Activated naive CD8-positive, alpha-beta T cell treated with anti-CD3 and anti-CD28 coated beads for 36 hours (primary cell): ENCODE results near the gene KRTAP12-2. TPM values are rescaled to one million over a fixed set of nuclear protein-coding genes. Genes with fewer than 3 reads are reported as not detected.
A peak's percentile ranks its signal among the peaks of the same experiment; 100 is the strongest.
"Not testable (repeated sequence)": the region's sequence is repeated elsewhere in the genome, so short reads cannot be mapped to it uniquely, and the experiment has no call there.

Experiments
- DNase-seq: peaks from one replicate; pipeline ENCODE4 v3.0.0; 2021
- H3K27ac Mint-ChIP-seq: one replicate; pipeline ENCODE4 v1.8.0; 2022; ENCODE audit warnings: mild to moderate bottlenecking, moderate library complexity, mixed read lengths
- H3K27me3 Mint-ChIP-seq: one replicate; pipeline ENCODE4 v1.8.0; 2022; ENCODE audit warnings: mild to moderate bottlenecking, mixed read lengths
- H3K36me3 Mint-ChIP-seq: one replicate; pipeline ENCODE4 v1.8.0; 2021; ENCODE audit warnings: mild to moderate bottlenecking, mixed read lengths
- H3K4me1 Mint-ChIP-seq: one replicate; pipeline ENCODE4 v1.8.0; 2021; ENCODE audit warnings: mixed read lengths
- H3K4me3 Mint-ChIP-seq: one replicate; pipeline ENCODE4 v1.8.0; 2022; ENCODE audit warnings: mild to moderate bottlenecking, moderate library complexity, mixed read lengths
- H3K9me3 Mint-ChIP-seq: one replicate; pipeline ENCODE4 v1.8.0; 2022; ENCODE audit warnings: mixed read lengths
- total RNA-seq, 2 experiments: library from RNA; stranded (reverse); gene quantifications; one replicate each; pipeline ENCODE4 v1.2.3, GENCODE V29; 2021

KRTAP12-2 gene
- total RNA-seq, 2 experiments from 2014 or later, result not detected

DNA sequence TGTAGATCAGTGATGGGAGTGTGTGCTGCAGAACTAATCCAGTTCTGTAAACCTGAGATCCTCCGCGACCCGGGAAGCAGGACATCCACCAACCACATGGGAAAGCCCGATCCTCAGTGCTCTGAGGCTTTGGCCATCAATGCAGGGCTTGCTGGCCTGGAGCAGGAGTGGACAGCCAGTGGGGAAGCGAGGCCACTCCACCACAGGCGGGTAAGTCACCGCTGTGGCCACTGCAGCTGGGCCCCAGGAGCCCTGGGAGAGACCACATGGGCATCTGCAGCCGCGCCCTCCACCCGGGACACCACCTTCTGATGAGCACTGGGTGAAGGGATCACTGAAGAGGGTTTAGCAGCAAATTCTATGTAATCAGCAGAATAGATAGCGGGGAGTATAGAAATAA lies 14.4 kb upstream of the KRTAP12-2 start:
- Mint-ChIP-seq H3K4me1 (peaks cover 3% of the 10 kb centered on the region), H3K27ac (no peak overlapping the region), H3K36me3 (no peaks in the 10 kb centered on the region), H3K27me3 (no peaks in the 10 kb centered on the region), H3K4me3 (no peak overlapping the region), H3K9me3 (peaks cover 1% of the 10 kb centered on the region)
- DNase-seq, result no peak

GRCh38 chr21:44677881-44678280 lies 11.2 kb upstream of the KRTAP12-2 start:
- Mint-ChIP-seq H3K4me1 (no peaks in the 10 kb centered on the region), H3K36me3 (no peaks in the 10 kb centered on the region), H3K27me3 (no peaks in the 10 kb centered on the region), H3K4me3 (no peak overlapping the region), H3K27ac (no peak overlapping the region), H3K9me3 (peaks cover 15% of the 10 kb centered on the region)
- DNase-seq, result no peak

- Mint-ChIP-seq H3K36me3 (peaks cover 2% of the 10 kb centered on the region), H3K27ac (no peak overlapping the region), H3K4me3 (no peak overlapping the region), H3K27me3 (no peaks in the 10 kb centered on the region), H3K9me3 (peaks cover 27% of the 10 kb centered on the region), H3K4me1 (no peaks in the 10 kb centered on the region)
- no peak for DNase-seq
Observed at GRCh38 chr21:44671911-44672310, 5.2 kb upstream of the KRTAP12-2 start.

- H3K4me3 Mint-ChIP-seq, result no peak overlapping the region
- H3K36me3 Mint-ChIP-seq, result peaks cover 2% of the 10 kb centered on the region
- no peaks in the 10 kb centered on the region for H3K27me3 Mint-ChIP-seq
- H3K4me1 Mint-ChIP-seq, result no peaks in the 10 kb centered on the region
- no peak overlapping the region for H3K27ac Mint-ChIP-seq
- peaks cover 26% of the 10 kb centered on the region for H3K9me3 Mint-ChIP-seq
- DNase-seq, result no peak
Observed at GRCh38 chr21:44670642-44671432, 4.1 kb upstream of the KRTAP12-2 start.

GRCh38 chr21:44667612-44668011 lies 885 bp upstream of the KRTAP12-2 start:
- H3K9me3 Mint-ChIP-seq, result peaks cover 25% of the 10 kb centered on the region
- H3K27me3 Mint-ChIP-seq, result no peaks in the 10 kb centered on the region
- no peak overlapping the region for H3K4me3 Mint-ChIP-seq
- no peaks in the 10 kb centered on the region for H3K4me1 Mint-ChIP-seq
- no peak for DNase-seq
- H3K36me3 Mint-ChIP-seq, result peaks cover 2% of the 10 kb centered on the region
- H3K27ac Mint-ChIP-seq, result no peak overlapping the region

- Mint-ChIP-seq H3K36me3 (no peaks in the 10 kb centered on the region), H3K27me3 (no peaks in the 10 kb centered on the region), H3K4me3 (no peak overlapping the region), H3K4me1 (peaks cover 2% of the 10 kb centered on the region), H3K27ac (no peak overlapping the region), H3K9me3 (peaks cover 31% of the 10 kb centered on the region)
- no peak for DNase-seq
Observed at GRCh38 chr21:44664691-44665090, 2.0 kb downstream of the KRTAP12-2 start.

DNA sequence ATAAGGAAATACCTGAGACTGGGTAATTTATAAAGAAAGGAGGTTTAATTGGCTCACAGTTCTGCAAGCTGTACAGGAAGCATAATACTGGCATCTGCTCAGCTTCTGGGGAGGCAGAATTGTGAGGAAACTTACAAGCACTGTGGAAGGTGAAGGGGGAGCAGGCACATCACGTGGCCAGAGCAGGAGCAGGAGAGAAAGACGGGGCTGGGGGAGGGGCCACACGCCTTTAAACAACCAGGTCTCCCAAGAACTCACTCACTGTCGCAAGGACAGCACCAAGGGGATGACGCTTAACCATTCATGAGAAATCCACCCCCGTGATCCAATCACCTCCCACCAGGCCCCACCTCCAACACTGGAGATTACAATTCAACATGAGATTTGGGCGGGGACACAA lies 5.2 kb downstream of the KRTAP12-2 start:
- H3K27me3 Mint-ChIP-seq, DNase-seq, H3K27ac Mint-ChIP-seq, H3K4me3 Mint-ChIP-seq: not testable (repeated sequence)
- Mint-ChIP-seq H3K4me1 (peaks cover 31% of the 10 kb centered on the region), H3K36me3 (peaks cover 21% of the 10 kb centered on the region), H3K9me3 (peaks cover 40% of the 10 kb centered on the region)

GRCh38 chr21:44658913-44659595 lies 7.7 kb downstream of the KRTAP12-2 start:
- H3K27ac Mint-ChIP-seq, result peak overlapping the region; percentile 87
- DNase-seq, result no peak
- H3K36me3 Mint-ChIP-seq, result peaks cover 35% of the 10 kb centered on the region
- H3K9me3 Mint-ChIP-seq, result peaks cover 44% of the 10 kb centered on the region
- H3K27me3 Mint-ChIP-seq, result no peaks in the 10 kb centered on the region
- peaks cover 42% of the 10 kb centered on the region for H3K4me1 Mint-ChIP-seq
- H3K4me3 Mint-ChIP-seq, result peak overlapping the region; percentile 1

GRCh38 chr21:44658541-44658910 lies 8.2 kb downstream of the KRTAP12-2 start:
- Mint-ChIP-seq H3K4me1 (peaks cover 48% of the 10 kb centered on the region), H3K36me3 (peaks cover 40% of the 10 kb centered on the region), H3K9me3 (peaks cover 46% of the 10 kb centered on the region), H3K4me3 (peak overlapping the region; percentile 30), H3K27ac (peak overlapping the region; percentile 87), H3K27me3 (no peaks in the 10 kb centered on the region)
- DNase-seq, result no peak

GRCh38 chr21:44657635-44658540 lies 8.8 kb downstream of the KRTAP12-2 start, which contains the start of gene KRTAP12-3:
TSS of gene KRTAP12-3 (plus strand) at chr21:44657932. CDS start at chr21:44657980, 48 bp downstream.
- Mint-ChIP-seq H3K36me3 (peaks cover 40% of the 10 kb centered on the region), H3K9me3 (peaks cover 44% of the 10 kb centered on the region)

DNA sequence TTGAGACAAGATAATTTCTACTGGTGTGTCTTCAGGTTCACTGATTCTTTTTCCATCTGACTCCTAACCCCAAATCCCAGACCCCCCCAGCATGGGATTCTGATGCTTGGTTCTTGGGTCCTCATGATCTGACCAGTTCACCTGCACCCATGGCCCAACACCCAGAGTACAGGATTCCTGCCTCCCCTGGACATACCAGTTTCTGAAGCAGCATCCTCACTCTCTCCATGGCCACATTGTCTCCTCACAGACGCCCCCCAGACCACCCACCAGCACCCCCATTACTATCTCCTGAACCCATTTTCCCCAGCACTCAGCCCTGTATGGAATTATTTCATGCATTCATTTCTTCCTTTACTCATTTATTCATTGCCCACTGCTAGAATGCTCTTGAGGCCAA lies 9.9 kb downstream of the KRTAP12-2 start:
- Mint-ChIP-seq H3K36me3 (peaks cover 40% of the 10 kb centered on the region), H3K27me3 (no peaks in the 10 kb centered on the region), H3K9me3 (peaks cover 39% of the 10 kb centered on the region), H3K4me1 (peaks cover 49% of the 10 kb centered on the region), H3K27ac (peak overlapping the region; percentile 25), H3K4me3 (no peak overlapping the region)
- DNase-seq, result no peak

More at GRCh38 chr21:44657635-44658540, 8.8 kb downstream of the KRTAP12-2 start, which contains the start of gene KRTAP12-3:
- Mint-ChIP-seq H3K4me3 (peak within 1 kb of the TSS; percentile 30), H3K27ac (peak within 1 kb of the TSS; percentile 87), H3K27me3 (no peaks in the 10 kb centered on the region), H3K4me1 (peaks cover 49% of the 10 kb centered on the region)
- no peak for DNase-seq

DNA sequence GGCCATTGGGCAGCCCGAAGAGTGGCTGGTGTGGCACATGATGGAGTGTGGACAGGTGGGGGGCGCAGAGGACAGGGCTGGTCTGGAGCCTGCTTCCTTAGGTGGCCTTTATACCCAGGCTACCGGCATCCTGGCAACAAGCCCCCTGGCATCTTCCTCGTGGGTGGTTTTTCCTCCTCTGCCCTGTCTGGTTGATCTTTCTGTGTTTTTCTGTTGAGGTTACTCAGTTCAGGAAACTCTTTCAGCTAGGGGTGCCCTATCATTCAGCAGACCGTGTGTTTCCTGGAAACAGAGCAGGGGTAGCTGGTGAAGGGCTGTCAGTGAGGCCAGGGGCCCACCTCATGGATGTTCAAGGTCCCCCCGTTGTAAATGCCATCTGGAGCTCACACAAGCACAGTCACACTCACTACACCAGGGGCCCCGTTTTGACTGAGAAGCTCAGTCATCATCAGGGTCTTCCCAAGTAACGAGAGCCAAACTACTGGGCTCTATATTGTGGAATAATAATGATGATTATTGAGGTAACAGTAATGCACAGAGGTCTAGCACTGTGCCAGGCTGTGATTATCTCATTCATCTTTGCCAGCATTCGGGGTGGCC lies 12.1 kb downstream of the KRTAP12-2 start, which contains the start of gene KRTAP12-4:
KRTAP12-4 (minus strand) TSS at position 84 of the 600 bp plus-strand sequence; CDS start at position 39, 45 bp downstream.
- H3K36me3 Mint-ChIP-seq, result peaks cover 40% of the 10 kb centered on the region
- no peak within 1 kb of the TSS for H3K4me3 Mint-ChIP-seq
- H3K9me3 Mint-ChIP-seq, result peaks cover 32% of the 10 kb centered on the region
- H3K27me3 Mint-ChIP-seq, result no peaks in the 10 kb centered on the region
- H3K27ac Mint-ChIP-seq, result peak within 1 kb of the TSS; percentile 60
- H3K4me1 Mint-ChIP-seq, result peaks cover 47% of the 10 kb centered on the region
- no peak for DNase-seq

DNA sequence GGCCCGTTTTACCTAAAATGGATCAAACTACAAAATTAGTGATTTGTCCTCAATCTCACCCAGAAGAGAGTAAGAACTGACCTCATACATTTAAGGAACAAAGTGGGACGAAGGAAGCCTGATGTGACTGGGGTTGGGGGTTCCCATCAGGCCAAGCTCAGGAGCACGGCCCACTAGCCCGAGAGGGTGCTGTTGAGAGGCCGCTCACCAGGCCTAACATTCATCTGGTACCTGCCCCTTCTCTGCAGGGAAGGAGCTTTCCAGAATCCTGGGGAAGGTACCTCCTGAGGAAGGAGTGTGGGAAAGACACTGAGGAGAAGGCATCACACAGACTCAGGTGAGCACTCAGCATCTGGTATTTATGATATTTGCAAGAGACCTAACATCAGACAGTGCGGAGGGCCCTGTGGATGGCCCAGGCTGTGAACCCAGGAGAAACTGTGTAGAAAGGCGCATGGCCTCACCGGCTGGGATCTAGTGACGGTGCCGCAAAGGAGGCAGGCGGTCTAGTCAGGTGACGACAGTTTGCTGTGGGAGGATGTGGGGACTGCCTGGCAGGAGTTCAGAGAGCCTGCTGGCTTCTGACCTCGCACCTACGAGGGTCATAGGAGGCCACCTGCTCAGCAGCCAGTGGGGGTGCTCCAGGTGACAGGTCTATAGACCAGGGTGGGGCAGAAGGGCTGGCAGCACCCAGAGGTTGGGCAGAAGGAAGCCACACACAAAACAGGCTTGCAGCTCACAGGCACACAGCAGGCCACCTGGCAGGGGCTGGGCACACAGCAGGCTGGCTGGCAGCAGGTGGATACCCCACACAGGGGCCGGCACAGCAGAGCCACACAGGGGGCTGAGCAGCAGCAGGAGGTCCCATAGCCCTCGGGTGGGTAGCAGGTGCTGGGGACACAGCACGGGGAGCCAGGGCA lies 12.8 kb downstream of the KRTAP12-2 start:
- no peak overlapping the region for H3K4me3 Mint-ChIP-seq
- H3K4me1 Mint-ChIP-seq, result peaks cover 39% of the 10 kb centered on the region

More for the DNA sequence above, 12.8 kb downstream of the KRTAP12-2 start:
- Mint-ChIP-seq H3K9me3 (peaks cover 32% of the 10 kb centered on the region), H3K27ac (peak overlapping the region; percentile 34), H3K36me3 (peaks cover 40% of the 10 kb centered on the region), H3K27me3 (no peaks in the 10 kb centered on the region)
- no peak for DNase-seq
